ENCODE measurements around the gene TMEM184B. TPM values are rescaled to one million over a fixed set of nuclear protein-coding genes. Genes with fewer than 3 reads are reported as not detected.
A peak's percentile ranks its signal among the peaks of the same experiment; 100 is the strongest.

The TMEM184B gene
- total and polyA plus RNA-seq, 9 donors = 15.3 to 48.3 (median 38.2) TPM

- H3K4me3 ChIP-seq = no peak overlapping the region
These were observed 43.7 kb downstream of the TMEM184B start for GRCh38 chr22:38228873-38229740.

GRCh38 chr22:38228326-38228872 lies 44.4 kb downstream of the TMEM184B start:
- no peak overlapping the region for H3K4me3 ChIP-seq
- DNase-seq = no peak
- H3K27me3 ChIP-seq = no peaks in the 10 kb centered on the region
- peaks cover 6% of the 10 kb centered on the region for H3K4me1 ChIP-seq (ENCODE audit: insufficient read depth)
- peak overlapping the region; percentile 4 to 20 for H3K27ac ChIP-seq
- H3K36me3 ChIP-seq = no peaks in the 10 kb centered on the region
- H3K9me3 ChIP-seq = no peaks in the 10 kb centered on the region
- no peak for TF ChIP-seq POLR2A (IDR thresholded peaks at IDR 0.05)
- no peak for TF ChIP-seq CTCF (IDR thresholded peaks at IDR 0.05)
- TF ChIP-seq EP300 (IDR thresholded peaks at IDR 0.05) = no peak
- WGBS, 3 donors = 45 to 57% (median 51%) methylated on average over 3 of the region's 3 CpGs
- intact Hi-C loops (cut with DNase I) = no loop called here

More at GRCh38 chr22:38228873-38229740, 43.7 kb downstream of the TMEM184B start:
- 48 to 71% (median 69%) methylated on average over 13 to 14 of the region's 14 CpGs for WGBS, 3 donors
- no peak for DNase-seq
- H3K4me1 ChIP-seq (ENCODE audit: insufficient read depth) = peaks cover 7% of the 10 kb centered on the region
- TF ChIP-seq EP300 (IDR thresholded peaks at IDR 0.05) (no peak), CTCF (IDR thresholded peaks at IDR 0.05) (no peak), POLR2A (IDR thresholded peaks at IDR 0.05) (no peak)
- no peaks in the 10 kb centered on the region for H3K27me3 ChIP-seq
- no peaks in the 10 kb centered on the region for H3K36me3 ChIP-seq
- intact Hi-C loops (cut with DNase I) = no loop called here
- H3K9me3 ChIP-seq = no peaks in the 10 kb centered on the region
- peak overlapping the region in 1 of 2 donors; percentile 20 for H3K27ac ChIP-seq

GRCh38 chr22:38226853-38227649 lies 45.8 kb downstream of the TMEM184B start:
- intact Hi-C loops (cut with DNase I) = no loop called here
- H3K4me1 ChIP-seq (ENCODE audit: insufficient read depth) = peaks cover 5% of the 10 kb centered on the region
- no peaks in the 10 kb centered on the region for H3K36me3 ChIP-seq
- H3K4me3 ChIP-seq = no peak overlapping the region
- no peak for DNase-seq
- WGBS, 3 donors = 88 to 92% (median 89%) methylated on average over 24 to 25 of the region's 25 CpGs
- TF ChIP-seq POLR2A (IDR thresholded peaks at IDR 0.05) (no peak), CTCF (IDR thresholded peaks at IDR 0.05) (no peak), EP300 (IDR thresholded peaks at IDR 0.05) (no peak)
- H3K27me3 ChIP-seq = no peaks in the 10 kb centered on the region
- H3K27ac ChIP-seq = no peak overlapping the region
- H3K9me3 ChIP-seq = no peaks in the 10 kb centered on the region

- Histone ChIP-seq H3K36me3 (no peaks in the 10 kb centered on the region), H3K4me3 (no peak overlapping the region), H3K27me3 (no peaks in the 10 kb centered on the region), H3K27ac (no peak overlapping the region), H3K4me1 (ENCODE audit: insufficient read depth) (peaks cover 6% of the 10 kb centered on the region), H3K9me3 (no peaks in the 10 kb centered on the region)
- intact Hi-C loops (cut with DNase I) = no loop called here
- no peak for TF ChIP-seq CTCF (IDR thresholded peaks at IDR 0.05)
- 77 to 78% (median 78%) methylated on average over 12 of the region's 12 CpGs for WGBS, 3 donors
- no peak for DNase-seq
These were observed 49.4 kb downstream of the TMEM184B start for GRCh38 chr22:38223289-38223960.

Data from ovary (tissue), 9 donors.